ENCODE measurements around the gene RAC3. TPM values are rescaled to one million over a fixed set of nuclear protein-coding genes. Genes with fewer than 3 reads are reported as not detected.

The RAC3 gene
- total RNA-seq, 1 donor: 9.1 TPM

GRCh38 chr17:82045936-82046484 lies 14.5 kb downstream of the RAC3 start:
- no peak for DNase-seq (ENCODE audit: low read depth)
- H3K4me3 ChIP-seq (ENCODE audit: low read depth, low read length): no peak overlapping the region
- no peak for TF ChIP-seq CTCF (IDR thresholded peaks at IDR 0.05; ENCODE audit: insufficient read depth, low read depth, low read length)

- no peak for TF ChIP-seq CTCF (IDR thresholded peaks at IDR 0.05; ENCODE audit: insufficient read depth, low read depth, low read length)
Measured at GRCh38 chr17:82046903-82047302, 15.4 kb downstream of the RAC3 start.

DNA sequence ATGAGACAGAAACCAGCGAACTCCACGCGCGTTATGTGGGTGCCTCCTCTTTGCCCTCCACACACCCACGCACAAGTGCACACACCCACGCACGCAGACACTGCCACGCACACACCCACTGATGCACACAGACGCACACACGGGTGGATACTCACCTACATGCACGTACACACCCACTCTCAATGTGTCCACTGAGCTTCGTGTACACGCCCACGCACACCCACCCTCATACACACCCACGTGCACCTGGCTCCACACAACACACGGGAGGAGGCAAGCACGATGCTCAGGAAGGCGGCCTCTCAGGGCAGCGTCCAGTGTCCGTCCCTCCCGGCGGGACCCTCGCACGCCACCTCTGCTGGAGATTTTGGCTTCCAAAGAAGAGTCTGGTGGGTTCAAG lies 15.9 kb downstream of the RAC3 start:
- DNase-seq (ENCODE audit: low read depth): no peak
- no peak overlapping the region for H3K4me3 ChIP-seq (ENCODE audit: low read depth, low read length)
- TF ChIP-seq CTCF (IDR thresholded peaks at IDR 0.05; ENCODE audit: insufficient read depth, low read depth, low read length): no peak

More at GRCh38 chr17:82046903-82047302, 15.4 kb downstream of the RAC3 start:
- no peak overlapping the region for H3K4me3 ChIP-seq (ENCODE audit: low read depth, low read length)
- DNase-seq (ENCODE audit: low read depth): no peak

- no peak for DNase-seq (ENCODE audit: low read depth)
- H3K4me3 ChIP-seq (ENCODE audit: low read depth, low read length): no peak overlapping the region
- no peak for TF ChIP-seq CTCF (IDR thresholded peaks at IDR 0.05; ENCODE audit: insufficient read depth, low read depth, low read length)
Measured at GRCh38 chr17:82047914-82048570, 16.6 kb downstream of the RAC3 start.

- no peak for DNase-seq (ENCODE audit: low read depth)
- TF ChIP-seq CTCF (IDR thresholded peaks at IDR 0.05; ENCODE audit: insufficient read depth, low read depth, low read length): no peak
- H3K4me3 ChIP-seq (ENCODE audit: low read depth, low read length): no peak overlapping the region
Measured at GRCh38 chr17:82048571-82048971, 17.1 kb downstream of the RAC3 start.

DNA sequence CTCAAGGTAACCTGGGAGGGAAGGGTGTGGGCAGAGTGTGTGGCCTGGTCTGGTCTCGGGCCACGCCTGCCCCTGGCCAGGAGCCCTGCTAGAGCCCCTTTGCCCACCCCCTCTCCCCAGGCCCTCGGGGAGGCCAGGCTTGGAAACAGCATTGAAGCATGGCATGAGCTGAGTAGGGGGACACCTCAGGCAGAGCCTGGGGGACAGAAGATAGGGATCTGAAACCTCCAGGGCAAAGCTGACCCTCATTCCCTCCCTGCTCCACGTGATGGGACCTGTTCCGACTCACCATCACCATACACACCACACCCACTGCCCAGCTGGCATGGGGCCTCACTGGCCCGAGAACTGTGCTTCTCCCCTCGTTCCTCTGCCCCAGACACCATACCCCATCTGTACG lies 17.6 kb downstream of the RAC3 start:
- no peak overlapping the region for H3K4me3 ChIP-seq (ENCODE audit: low read depth, low read length)
- DNase-seq (ENCODE audit: low read depth): no peak
- no peak for TF ChIP-seq CTCF (IDR thresholded peaks at IDR 0.05; ENCODE audit: insufficient read depth, low read depth, low read length)

All from fibroblast of villous mesenchyme (primary cell).